Erythroblast (primary cell): ENCODE data around the gene SLC17A8.

Experiments used
- GATA1 ChIP-seq: IDR thresholded peaks from 2 replicates; pipeline ENCODE4 v1.6.1; 2011; ENCODE audit warnings: low read depth, mild to moderate bottlenecking, control low read depth, low read length, moderate library complexity
- POLR2A ChIP-seq: IDR thresholded peaks from 2 replicates; pipeline ENCODE4 v1.6.1; 2011; ENCODE audit warnings: mild to moderate bottlenecking, low read length

DNA sequence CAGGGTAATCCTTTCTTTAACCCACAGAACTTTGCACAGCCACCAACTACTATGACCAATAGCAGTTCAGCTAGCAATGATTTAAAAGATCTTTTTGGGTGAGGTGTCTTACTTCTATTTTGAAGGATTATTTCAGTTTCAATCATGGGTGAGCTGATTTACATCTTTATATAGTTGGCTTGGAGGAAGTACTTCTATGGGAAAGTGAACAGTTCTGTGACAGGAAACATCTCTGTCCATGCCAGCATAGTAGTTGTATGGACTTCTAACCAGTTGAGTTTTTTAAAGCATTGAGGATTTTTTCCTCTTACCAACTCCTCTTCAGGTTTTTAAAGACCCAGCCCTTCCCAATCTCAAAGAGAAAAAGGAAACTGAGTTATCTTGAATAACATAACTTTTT is 17.8 kb upstream of the SLC17A8 start:
- TF ChIP-seq POLR2A (no peak), GATA1 (no peak)
